A549 treated with DMSO at 1 μM for 4 hours (cell line): ENCODE results near the gene PHC3. TPM values are rescaled to one million over a fixed set of nuclear protein-coding genes. Genes with fewer than 3 reads are reported as not detected.

Experiments
- total RNA-seq: library from RNA; stranded (reverse); fragments of 200-300 nt; extraction: Qiagen RNA extraction; gene quantifications from 5 replicates; pipeline ENCODE4 v1.2.3, GENCODE V29; 2022; ENCODE audit warnings: low read depth

PHC3 gene, protein sequence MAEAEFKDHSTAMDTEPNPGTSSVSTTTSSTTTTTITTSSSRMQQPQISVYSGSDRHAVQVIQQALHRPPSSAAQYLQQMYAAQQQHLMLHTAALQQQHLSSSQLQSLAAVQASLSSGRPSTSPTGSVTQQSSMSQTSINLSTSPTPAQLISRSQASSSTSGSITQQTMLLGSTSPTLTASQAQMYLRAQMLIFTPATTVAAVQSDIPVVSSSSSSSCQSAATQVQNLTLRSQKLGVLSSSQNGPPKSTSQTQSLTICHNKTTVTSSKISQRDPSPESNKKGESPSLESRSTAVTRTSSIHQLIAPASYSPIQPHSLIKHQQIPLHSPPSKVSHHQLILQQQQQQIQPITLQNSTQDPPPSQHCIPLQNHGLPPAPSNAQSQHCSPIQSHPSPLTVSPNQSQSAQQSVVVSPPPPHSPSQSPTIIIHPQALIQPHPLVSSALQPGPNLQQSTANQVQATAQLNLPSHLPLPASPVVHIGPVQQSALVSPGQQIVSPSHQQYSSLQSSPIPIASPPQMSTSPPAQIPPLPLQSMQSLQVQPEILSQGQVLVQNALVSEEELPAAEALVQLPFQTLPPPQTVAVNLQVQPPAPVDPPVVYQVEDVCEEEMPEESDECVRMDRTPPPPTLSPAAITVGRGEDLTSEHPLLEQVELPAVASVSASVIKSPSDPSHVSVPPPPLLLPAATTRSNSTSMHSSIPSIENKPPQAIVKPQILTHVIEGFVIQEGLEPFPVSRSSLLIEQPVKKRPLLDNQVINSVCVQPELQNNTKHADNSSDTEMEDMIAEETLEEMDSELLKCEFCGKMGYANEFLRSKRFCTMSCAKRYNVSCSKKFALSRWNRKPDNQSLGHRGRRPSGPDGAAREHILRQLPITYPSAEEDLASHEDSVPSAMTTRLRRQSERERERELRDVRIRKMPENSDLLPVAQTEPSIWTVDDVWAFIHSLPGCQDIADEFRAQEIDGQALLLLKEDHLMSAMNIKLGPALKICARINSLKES
- 11.5 to 20.3 TPM (median 17.5 TPM) in 5 replicates for total RNA-seq

DNA sequence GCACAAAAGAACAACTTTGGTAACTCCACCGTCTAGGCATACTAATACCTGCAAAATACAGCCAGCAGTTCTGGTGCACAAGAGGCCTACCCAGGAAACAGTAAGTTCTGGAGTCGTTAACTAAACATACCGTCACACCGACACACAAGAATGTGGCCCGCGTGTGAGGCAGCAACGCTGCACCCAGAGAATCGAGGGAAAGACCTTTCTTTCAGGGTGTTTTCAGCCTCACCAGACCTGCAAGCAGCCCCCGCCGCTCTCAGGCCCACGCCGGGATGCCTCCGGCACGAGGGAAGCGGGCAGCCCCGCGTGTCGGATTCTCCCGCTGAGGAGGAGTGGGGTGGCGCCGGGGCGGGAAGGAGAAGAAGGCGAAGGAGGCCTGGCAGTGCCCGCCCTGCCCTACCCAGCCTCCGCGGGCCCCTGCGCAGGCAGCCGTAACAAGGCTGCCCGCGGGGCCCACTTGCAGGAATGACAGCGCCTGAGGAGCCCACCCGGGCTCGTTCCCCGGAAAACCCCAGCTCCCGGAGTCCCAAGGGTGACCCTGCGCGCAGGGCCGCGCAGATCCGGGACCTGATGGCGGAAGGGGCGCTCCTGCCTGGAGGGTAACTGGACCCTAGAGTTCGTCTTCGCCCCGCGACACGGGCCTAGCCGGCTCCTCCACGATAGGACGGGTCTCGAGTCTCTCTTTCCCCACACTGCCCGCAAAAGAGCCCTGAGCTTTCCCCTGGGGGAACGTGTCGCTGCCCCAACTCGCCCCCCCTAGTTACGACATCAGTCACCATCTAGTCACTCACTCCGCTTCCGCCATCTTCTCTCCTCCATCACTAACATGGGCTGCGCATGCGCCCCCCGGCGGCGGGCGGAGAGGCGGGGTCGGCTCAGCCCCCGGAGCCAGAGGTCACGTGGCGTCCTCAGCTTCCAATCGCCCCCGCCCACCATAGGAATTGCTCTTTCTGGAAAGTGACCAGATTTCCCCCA, at the start of gene PHC3:
Gene PHC3, minus strand, starts transcription at position 826 of the 978 bp plus-strand sequence. Its CDS starts 18 bp downstream, at position 808.

DNA sequence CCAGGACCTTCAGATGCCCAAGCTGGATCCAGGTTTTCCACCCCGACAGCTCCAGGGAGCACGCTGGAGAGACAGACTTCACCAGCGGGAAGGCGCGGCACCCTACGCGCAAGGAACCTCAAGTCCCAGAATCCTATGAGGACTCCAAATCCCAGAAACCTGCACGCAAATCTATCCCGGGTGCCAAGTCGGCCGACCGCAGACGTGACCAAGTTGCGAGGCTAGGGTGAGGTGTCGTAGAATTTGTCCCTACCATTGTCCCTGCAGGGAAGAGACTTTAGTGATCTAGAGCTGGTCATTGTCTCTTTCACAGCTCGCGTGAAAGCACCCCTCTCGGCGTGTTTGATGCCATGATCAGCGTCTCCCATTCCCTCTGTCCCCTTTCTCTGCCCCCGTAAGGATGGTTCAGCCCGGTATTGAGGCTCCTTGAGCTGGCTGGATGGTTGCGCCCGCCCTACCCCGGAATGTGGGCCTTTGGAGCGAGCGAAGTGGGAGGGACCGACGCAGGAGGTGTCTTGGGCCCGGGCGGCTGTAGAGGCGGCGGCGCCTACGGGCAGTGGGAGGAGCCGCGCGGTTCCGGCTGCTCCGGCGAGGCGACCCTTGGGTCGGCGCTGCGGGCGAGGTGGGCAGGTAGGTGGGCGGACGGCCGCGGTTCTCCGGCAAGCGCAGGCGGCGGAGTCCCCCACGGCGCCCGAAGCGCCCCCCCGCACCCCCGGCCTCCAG, 40.6 kb upstream of the PHC3 start, which contains the start of gene PRKCI:
Gene PRKCI, plus strand, starts transcription at position 501 of the 723 bp plus-strand sequence. CDS start 246 bp downstream, outside the sequence.

Other genes with a start within 250 kb of the PHC3 start
- gene SEC62, start 214.9 kb downstream of the PHC3 start, total RNA-seq: 77.6 to 128 TPM (median 94.4 TPM) in 5 replicates
- 1.0 to 2.6 TPM (median 2.0 TPM) in 5 replicates for gene GPR160, start 143.7 kb downstream of the PHC3 start, total RNA-seq
- gene PRKCI, start 40.7 kb upstream of the PHC3 start, total RNA-seq: 15.8 to 23.4 TPM (median 17.7 TPM) in 5 replicates
- 20.9 to 34.6 TPM (median 28.5 TPM) in 5 replicates for gene SKIL, start 176.0 kb upstream of the PHC3 start, total RNA-seq
- gene CLDN11, start 237.1 kb upstream of the PHC3 start, total RNA-seq: 0.07 to 0.24 TPM (median 0.13 TPM) in 4 of 5 replicates, not detected in the other